ENCODE measurements around the gene CMTM3.
"Not testable (repeated sequence)": the region's sequence is repeated elsewhere in the genome, so short reads cannot be mapped to it uniquely, and the experiment has no call there.

CMTM3 gene

GRCh38 chr16:66604376-66605176 lies at the start of gene CMTM3:
Gene CMTM3 (plus strand): TSS chr16:66604704. CDS start chr16:66604806, 102 bp downstream.
- peak; percentile 32 for DNase-seq (ENCODE audit: low spot score)

- DNase-seq (ENCODE audit: low spot score), result no peak
These were observed 44.4 kb upstream of the CMTM3 start for GRCh38 chr16:66560107-66560506.

DNA sequence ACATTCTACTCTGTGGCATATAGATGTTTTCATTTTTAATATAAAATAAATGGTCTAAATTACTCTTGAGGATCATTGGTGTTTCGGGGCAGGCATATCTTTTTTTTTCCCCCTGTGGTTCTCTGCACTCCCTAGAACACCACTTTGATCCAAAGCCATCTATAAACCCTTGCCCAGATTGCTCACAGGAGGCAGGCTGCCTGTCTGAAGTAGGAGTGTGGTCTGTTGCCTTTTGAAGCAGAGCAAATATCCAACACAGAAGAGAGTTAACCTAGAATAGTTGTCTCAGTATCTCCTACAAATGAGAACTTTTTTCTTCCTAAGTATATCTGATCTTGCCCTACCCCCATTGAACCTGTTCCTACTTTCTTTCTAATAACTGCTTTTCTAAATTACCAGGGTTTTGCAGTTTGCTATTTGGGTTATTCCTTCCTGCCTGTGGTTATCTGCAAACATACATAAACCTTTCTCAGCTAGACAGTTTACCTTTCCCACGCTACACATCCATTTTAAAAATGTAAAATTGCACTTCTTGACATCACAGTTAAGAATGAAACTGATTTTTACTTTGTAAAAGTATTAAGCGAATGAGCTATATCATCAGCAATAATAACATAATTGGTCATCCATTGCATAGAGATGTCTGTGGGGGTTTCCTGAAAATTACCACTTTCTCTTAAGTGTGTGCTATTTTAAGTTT lies 43.0 kb upstream of the CMTM3 start:
- DNase-seq (ENCODE audit: low spot score), result no peak

DNA sequence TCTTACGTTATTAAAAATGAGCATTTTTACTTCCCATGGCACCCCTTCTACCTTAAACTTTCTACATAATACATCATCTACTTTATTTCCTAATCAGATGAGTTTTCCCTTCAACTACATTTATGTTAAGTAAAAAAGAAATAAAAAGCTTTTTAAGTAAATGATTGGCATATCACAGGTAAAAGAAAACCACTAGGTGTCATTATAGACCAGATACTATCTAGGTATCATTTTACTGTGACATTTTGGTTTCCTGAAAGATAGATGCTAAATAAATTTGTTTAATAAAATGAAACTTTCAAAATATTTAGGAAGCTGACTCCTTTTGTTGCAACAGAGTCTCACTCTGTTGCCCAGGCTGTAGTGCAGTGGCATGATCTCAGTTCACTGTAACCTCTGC lies 42.1 kb upstream of the CMTM3 start:
- DNase-seq (ENCODE audit: low spot score), result no peak

DNA sequence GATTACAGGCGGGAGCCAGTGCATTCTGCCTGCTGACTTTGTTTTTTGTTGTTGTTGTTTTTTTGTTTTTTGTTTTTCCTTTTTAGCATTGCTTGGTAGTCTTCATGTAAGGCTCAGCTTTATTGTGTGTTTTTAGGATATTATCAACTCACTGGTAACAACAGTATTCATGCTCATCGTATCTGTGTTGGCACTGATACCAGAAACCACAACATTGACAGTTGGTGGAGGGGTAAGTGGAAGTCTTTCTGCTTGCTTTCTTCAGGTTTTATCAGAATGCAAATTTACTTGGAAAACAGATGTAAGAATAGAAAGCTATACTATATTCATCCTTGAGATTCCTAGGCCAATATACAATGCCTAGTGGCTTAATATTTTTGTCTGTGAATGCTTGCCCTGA lies 41.5 kb upstream of the CMTM3 start:
- no peak for DNase-seq (ENCODE audit: low spot score)

GRCh38 chr16:66563574-66564334 lies 40.8 kb upstream of the CMTM3 start:
- DNase-seq (ENCODE audit: low spot score), result no peak

DNA sequence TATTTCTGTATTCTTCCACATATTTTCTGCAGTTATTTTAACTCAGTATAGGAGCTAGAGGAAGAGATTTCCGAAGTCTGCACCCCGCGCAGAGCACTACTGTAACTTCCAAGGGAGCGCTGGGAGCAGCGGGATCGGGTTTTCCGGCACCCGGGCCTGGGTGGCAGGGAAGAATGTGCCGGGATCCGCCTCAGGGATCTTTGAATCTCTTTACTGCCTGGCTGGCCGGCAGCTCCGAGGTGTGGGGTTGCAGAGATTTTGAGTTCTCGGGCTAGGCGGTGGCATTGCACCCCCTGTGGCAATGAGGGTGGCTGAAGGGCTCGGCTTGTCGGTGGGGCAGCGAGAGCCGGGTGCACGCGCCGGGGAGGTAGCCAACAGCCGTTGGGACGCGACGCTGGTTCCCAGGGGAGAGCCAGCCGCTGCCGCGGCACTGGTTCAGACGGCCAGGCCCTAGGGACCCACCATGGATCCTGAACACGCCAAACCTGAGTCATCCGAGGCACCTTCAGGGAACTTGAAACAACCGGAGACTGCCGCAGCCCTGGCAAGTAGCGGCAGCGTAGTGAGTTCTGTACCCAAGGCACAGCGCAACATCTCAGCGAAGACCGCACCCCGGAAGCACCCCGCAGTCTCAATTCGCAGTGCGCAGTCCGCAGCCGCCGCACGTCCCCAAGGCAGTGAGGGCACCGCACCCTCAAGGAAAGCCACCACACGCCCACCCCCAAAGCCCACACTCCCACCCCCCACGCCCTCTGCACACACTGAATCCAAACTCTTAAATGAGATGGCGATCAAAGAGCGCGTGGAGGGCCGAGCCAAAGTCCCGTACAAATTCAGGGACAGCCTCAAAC lies 38.2 kb upstream of the CMTM3 start, which contains the start of gene CMTM1:
CMTM1 (plus strand) TSS at position 389 of the 851 bp plus-strand sequence; CDS start at position 464, 75 bp downstream.
- DNase-seq (ENCODE audit: low spot score), result no peak

DNA sequence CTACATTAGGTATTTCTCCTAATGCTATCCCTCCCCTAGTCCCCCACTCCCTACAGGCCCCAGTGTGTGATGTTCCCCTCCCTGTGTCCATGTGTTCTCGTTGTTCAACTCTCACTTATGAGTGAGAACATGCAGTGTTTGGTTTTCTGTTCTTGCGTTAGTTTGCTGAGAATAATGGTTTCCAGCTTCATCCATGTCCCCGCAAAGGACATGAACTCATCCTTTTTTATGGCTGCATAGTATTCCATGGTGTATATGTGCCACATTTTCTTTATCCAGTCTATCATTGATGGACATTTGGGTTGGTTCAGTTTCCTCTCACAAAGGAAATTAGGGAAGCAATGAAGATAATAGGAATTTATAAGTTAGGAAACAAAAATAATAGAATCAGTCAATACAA lies 37.2 kb upstream of the CMTM3 start:
- not testable (repeated sequence) for DNase-seq (ENCODE audit: low spot score)

- DNase-seq (ENCODE audit: low spot score), result no peak
These were observed 36.1 kb upstream of the CMTM3 start for GRCh38 chr16:66568355-66568754.

DNA sequence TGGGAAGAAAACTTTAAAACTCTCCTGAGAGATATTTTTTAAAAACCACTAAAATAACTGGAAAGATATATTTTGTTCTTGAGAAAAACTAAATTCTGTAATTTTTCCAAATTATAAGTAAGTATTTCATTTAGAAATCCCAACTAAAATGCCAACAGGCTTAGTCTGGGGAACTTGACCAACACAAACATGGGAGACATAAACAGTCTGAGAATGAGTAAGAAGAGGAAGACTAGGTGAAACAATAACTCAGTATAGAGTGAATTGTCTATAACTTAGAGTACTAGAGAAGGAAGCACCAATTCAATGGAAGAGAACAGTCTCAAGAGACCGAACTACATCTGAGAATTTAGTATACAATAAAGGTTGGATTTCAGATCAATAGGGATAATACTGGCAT lies 35.4 kb upstream of the CMTM3 start:
- DNase-seq (ENCODE audit: low spot score), result no peak

DNA sequence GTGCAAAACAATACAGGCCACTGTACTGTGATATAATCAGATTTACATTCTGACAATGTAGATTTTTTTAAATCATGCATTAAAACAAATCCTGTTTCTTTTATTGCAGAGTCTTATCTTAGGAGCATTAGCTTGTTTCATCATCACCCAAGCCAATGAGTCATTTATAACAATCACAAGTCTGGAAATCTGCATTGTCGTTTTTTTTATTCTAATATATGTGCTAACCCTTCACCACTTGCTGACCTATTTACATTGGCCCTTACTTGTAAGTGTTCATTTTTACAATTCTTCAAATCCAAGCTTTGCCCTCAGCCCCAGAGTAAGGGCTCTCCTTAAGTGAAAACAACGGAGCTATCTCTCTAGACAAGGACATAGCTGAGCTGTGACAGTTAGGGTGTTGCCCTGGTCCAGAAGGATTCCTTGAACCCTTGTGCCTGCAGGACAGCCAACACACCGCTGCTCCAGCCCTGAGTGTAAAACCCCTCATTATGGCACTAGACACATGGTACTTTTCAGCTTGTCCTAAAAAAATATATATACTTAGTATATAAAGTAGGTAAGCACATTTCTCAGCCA lies 34.6 kb upstream of the CMTM3 start:
- no peak for DNase-seq (ENCODE audit: low spot score)

GRCh38 chr16:66572356-66572755 lies 32.1 kb upstream of the CMTM3 start:
- no peak for DNase-seq (ENCODE audit: low spot score)

DNA sequence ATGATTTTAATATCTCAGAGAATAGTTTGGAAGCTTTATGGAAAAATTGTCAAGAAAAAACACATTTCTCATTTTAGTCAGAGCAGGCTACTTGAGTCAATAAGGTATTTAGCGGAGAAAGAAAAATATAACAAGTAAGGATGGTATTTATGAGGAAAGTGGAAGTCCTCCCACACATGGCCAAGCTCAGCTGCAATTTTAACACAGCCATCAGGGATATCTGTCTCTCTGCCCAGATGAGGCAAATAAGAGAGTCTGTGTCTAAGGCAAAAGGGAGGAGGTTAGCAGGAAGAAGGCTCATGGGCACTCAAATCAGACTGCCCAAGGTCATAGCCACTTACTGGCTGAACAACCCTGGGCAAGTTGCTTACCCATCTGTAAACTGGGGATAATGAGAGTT lies 30.4 kb upstream of the CMTM3 start:
- no peak for DNase-seq (ENCODE audit: low spot score)

DNA sequence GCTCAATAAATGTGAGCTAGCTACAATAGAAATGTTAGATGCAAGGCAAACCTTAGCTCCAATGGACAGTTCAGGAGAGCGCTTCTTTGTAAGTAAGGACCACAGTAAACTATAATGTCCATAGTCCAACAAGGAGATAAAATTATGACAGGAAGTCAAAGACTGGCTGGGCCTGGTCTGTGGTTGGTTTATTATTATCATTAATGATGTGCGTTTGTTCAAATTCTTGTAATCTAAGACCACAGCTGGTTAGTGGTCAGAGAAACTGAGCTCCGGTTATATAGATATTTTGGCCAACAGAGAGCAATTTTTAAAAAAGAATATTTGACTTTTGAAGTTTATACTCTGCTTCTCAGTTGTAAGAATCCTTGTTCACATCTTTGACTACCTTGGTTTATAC lies 30.0 kb upstream of the CMTM3 start:
- DNase-seq (ENCODE audit: low spot score), result no peak

DNA sequence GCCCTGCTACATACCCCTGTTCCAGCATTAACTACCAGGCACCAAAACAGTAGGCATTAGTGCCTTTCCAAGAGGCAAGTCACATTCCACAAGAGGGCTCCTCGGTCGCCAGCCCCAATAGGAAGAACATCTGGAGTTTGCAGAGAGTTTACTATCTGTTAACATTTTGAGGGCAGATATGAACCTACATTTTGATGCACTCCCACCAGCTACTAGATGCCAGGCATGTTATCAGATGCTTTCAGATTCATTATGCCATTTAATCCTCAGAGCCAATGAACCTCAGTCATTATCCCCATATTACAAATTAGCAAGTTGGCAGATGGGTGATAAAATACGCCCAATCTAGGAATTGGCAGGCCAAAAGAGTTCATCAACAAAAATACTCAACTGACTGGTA lies 29.4 kb upstream of the CMTM3 start:
- DNase-seq (ENCODE audit: low spot score), result no peak

- DNase-seq (ENCODE audit: low spot score), result no peak
These were observed 28.2 kb upstream of the CMTM3 start for GRCh38 chr16:66576296-66576695.

DNA sequence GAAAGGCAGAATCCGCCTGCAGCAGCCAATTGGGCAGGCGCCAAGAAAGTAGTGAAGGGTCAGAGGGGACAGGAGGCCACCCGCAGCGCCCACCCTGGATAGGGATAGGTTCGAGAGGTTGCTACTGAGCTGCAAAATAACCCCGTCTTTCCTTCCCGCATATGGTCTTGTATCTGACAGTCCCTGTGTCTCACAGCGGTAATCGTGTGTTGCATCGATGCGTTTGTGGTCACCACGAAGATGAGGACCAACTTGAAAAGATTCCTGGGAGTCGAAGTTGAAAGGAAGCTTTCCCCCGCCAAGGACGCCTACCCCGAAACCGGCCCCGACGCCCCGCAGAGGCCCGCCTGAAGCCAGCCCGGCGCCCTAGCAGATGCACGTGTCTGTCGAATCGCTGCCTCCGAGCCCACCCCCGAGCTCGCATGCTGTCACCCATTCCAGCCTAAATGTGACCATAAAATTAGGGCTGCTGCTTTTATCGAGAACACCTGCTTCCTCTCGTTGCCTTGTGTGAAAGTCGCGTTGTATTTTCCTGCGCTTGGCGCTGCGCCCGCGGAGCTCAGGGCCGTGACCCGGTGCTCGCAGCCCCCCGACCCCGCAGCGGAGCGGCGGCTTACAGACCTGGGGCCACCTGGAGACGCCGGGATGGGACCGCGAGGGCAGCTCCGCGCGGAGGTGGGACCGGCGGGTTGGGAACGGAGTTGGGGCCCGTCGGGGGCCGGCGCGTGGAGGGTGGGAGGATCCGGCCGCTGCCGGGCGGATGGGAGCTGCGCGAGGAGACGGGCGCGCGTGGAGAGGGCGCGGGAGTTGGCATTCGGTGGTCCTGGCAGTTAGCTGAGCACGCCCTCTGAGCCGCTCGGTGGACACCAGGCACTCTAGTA lies 25.6 kb upstream of the CMTM3 start, which contains the start of gene CMTM2:
CMTM2 (plus strand) TSS at position 813 of the 881 bp plus-strand sequence. CDS start 145 bp downstream, outside the sequence.
- no peak for DNase-seq (ENCODE audit: low spot score)

DNA sequence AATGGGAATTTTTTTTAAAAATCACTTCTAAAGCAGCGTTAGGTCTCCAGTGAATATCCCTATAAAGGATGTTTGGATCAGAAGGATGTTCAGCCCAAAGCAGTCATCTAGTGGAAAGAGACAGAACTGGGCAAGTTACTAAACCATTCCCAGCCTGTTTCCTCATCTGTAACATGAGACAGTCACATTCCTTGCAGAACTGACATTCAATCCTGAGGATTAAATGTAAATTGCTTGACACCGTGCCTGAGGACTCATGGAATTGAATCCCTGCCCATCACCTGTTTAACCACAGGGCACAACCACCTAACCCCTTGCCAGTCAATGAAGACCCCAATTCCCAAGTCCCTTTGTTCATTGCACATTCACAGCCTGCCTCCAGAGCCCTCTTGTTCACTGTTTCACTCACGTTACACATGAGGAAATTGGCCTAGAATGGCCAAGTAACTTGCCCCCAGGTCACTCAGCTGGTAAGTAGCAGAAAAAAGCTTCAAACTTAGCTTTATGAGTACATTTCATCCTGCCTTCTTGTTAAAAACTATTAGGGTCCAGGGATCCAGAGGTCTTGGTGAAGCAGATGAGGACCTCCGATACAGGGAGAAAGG lies 23.8 kb upstream of the CMTM3 start:
- DNase-seq (ENCODE audit: low spot score), result no peak

GRCh38 chr16:66581246-66581952 lies 23.1 kb upstream of the CMTM3 start:
- DNase-seq (ENCODE audit: low spot score), result no peak

Data from SW480 (cell line).